Tibial nerve (tissue), 4 donors: ENCODE measurements around the gene DLG5.

Source experiments
- EP300 ChIP-seq, 2 donors: sonication (generic); formaldehyde crosslinking; IDR thresholded peaks; one replicate each; pipeline ENCODE4 v1.6.1; 2017; ENCODE audit warnings: antibody characterized with exemption in 2 of 2, mild to moderate bottlenecking in 1 of 2
- POLR2A ChIP-seq, 2 donors: fragments of 450-650 bp; IDR thresholded peaks; one replicate each; pipeline ENCODE4 v1.6.1; 2017; ENCODE audit warnings: antibody characterized with exemption in 2 of 2, mild to moderate bottlenecking in 2 of 2, moderate library complexity in 2 of 2
- TF ChIP-seq, protein P1 (sequence below), 5 experiments: fragments of 200-600 bp in 3 of 5; fragments of 450-650 bp in 2 of 5; sonication (generic) in 3 of 5; IDR thresholded peaks; one replicate each; pipeline ENCODE4 v1.5.1; 2016 to 2019; ENCODE audit warnings: antibody characterized with exemption in 5 of 5, mild to moderate bottlenecking in 3 of 5, moderate library complexity in 2 of 5

DNA sequence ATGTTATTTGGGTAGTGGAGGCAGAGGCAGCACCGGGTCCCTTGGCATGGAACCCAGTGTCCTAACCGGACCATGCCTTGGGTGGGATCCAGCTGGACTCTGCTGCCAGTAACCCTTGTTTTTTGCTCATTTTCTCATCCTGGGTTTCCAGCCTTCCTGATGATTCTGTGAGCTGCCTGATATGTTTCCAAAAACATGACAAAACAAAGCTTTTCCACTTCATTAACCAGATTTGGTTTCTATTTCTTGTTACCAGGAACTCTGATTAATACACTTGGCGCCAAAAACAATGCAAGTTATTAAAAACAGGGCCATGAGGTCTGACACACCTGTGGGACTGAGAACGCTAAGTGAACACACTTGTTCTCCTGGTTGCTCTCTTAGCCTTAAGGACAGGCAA lies 32.8 kb upstream of the DLG5 start:
- TF ChIP-seq EP300 (IDR thresholded peaks at IDR 0.05) (no peak), POLR2A (IDR thresholded peaks at IDR 0.05) (no peak)
- TF ChIP-seq, protein P1, sequence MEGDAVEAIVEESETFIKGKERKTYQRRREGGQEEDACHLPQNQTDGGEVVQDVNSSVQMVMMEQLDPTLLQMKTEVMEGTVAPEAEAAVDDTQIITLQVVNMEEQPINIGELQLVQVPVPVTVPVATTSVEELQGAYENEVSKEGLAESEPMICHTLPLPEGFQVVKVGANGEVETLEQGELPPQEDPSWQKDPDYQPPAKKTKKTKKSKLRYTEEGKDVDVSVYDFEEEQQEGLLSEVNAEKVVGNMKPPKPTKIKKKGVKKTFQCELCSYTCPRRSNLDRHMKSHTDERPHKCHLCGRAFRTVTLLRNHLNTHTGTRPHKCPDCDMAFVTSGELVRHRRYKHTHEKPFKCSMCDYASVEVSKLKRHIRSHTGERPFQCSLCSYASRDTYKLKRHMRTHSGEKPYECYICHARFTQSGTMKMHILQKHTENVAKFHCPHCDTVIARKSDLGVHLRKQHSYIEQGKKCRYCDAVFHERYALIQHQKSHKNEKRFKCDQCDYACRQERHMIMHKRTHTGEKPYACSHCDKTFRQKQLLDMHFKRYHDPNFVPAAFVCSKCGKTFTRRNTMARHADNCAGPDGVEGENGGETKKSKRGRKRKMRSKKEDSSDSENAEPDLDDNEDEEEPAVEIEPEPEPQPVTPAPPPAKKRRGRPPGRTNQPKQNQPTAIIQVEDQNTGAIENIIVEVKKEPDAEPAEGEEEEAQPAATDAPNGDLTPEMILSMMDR (IDR thresholded peaks at IDR 0.05), result no peak
